SKM-1 treated with dmso at 0.1 percent for 144 hours (cell line): Measurements from ENCODE around the gene PLXNA2.

Experiments
- DNase-seq: peaks from one replicate; lab custom pipeline; 2025; ENCODE audit not compliant: unreplicated experiment; lab: John Stamatoyannopoulos, UW

The PLXNA2 gene

GRCh38 chr1:208078752-208079151 is 165.4 kb downstream of the PLXNA2 start:
- DNase-seq: no peak

- no peak for DNase-seq
These were observed 166.7 kb downstream of the PLXNA2 start for GRCh38 chr1:208077232-208078075.

- DNase-seq: no peak
These were observed 169.8 kb downstream of the PLXNA2 start for GRCh38 chr1:208074353-208074752.

GRCh38 chr1:208071435-208072031 is 172.7 kb downstream of the PLXNA2 start:
- no peak for DNase-seq

- DNase-seq: no peak
These were observed 174.3 kb downstream of the PLXNA2 start for GRCh38 chr1:208069908-208070307.

- DNase-seq: no peak
These were observed 174.9 kb downstream of the PLXNA2 start for GRCh38 chr1:208069317-208069716.

GRCh38 chr1:208068908-208069307 is 175.3 kb downstream of the PLXNA2 start:
- no peak for DNase-seq

- DNase-seq: no peak
These were observed 175.8 kb downstream of the PLXNA2 start for GRCh38 chr1:208068407-208068806.

GRCh38 chr1:208066583-208066982 is 177.6 kb downstream of the PLXNA2 start:
- DNase-seq: no peak

GRCh38 chr1:208065862-208066261 is 178.3 kb downstream of the PLXNA2 start:
- DNase-seq: peak; percentile 41

- no peak for DNase-seq
These were observed 182.6 kb downstream of the PLXNA2 start for GRCh38 chr1:208061632-208062031.

- no peak for DNase-seq
These were observed 183.1 kb downstream of the PLXNA2 start for GRCh38 chr1:208061118-208061517.

GRCh38 chr1:208060215-208060869 is 183.8 kb downstream of the PLXNA2 start:
- no peak for DNase-seq

GRCh38 chr1:208059409-208060001 is 184.7 kb downstream of the PLXNA2 start:
- DNase-seq: no peak

GRCh38 chr1:208058756-208059155 is 185.4 kb downstream of the PLXNA2 start:
- DNase-seq: no peak

GRCh38 chr1:208058267-208058666 is 185.9 kb downstream of the PLXNA2 start:
- no peak for DNase-seq

GRCh38 chr1:208057056-208057455 is 187.1 kb downstream of the PLXNA2 start:
- no peak for DNase-seq

GRCh38 chr1:208055535-208055934 is 188.6 kb downstream of the PLXNA2 start:
- DNase-seq: no peak

- DNase-seq: no peak
These were observed 189.2 kb downstream of the PLXNA2 start for GRCh38 chr1:208054911-208055379.

- DNase-seq: no peak
These were observed 189.7 kb downstream of the PLXNA2 start for GRCh38 chr1:208054485-208054884.

GRCh38 chr1:208053661-208054060 is 190.5 kb downstream of the PLXNA2 start:
- DNase-seq: no peak
